ENCODE measurements around the gene TUBA3C.

GRCh38 chr13:19156013-19156825 lies 25.4 kb downstream of the TUBA3C start:
- TF ChIP-seq CTCF (conservative IDR thresholded peaks at IDR 0.05; ENCODE audit: low read length) (no peak), EZH2phosphoT487 (IDR thresholded peaks at IDR 0.05; ENCODE audit: borderline replicate concordance, low read depth, low read length) (no peak)

Data from OCI-LY7 (cell line).